NCI-H748 (cell line): ENCODE measurements around the gene ARSG.
"Not testable (repeated sequence)": the region's sequence is repeated elsewhere in the genome, so short reads cannot be mapped to it uniquely, and the experiment has no call there.

ENCODE experiments used
- DNase-seq: peaks from one replicate; lab custom pipeline; 2025; ENCODE audit not compliant: unreplicated experiment; lab: John Stamatoyannopoulos, UW

ARSG gene

GRCh38 chr17:68302666-68303065 lies 11.4 kb downstream of the ARSG start:
- no peak for DNase-seq

- DNase-seq, result no peak
Measured at GRCh38 chr17:68304706-68305105, 13.4 kb downstream of the ARSG start.

DNA sequence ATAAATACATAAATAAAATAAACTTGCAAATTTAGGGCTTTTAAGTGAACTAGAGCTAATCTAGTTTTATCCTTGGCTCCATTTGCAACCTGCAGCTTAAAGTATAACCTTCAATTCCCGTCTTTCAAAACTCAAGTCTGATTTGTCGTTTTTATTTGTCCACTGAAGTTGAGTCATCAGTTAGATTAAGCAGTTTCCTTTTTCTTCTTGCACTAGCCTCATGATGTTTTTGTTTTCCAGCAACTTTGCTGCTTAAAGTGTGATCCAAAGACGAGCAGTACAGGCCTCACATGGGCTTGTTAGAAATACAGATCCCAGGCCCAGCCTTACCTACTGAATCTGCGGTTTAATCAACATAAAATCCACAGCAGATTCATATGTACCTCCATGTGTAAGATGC lies 13.8 kb downstream of the ARSG start:
- DNase-seq, result no peak

- DNase-seq, result no peak
Measured at GRCh38 chr17:68306819-68307218, 15.5 kb downstream of the ARSG start.

DNA sequence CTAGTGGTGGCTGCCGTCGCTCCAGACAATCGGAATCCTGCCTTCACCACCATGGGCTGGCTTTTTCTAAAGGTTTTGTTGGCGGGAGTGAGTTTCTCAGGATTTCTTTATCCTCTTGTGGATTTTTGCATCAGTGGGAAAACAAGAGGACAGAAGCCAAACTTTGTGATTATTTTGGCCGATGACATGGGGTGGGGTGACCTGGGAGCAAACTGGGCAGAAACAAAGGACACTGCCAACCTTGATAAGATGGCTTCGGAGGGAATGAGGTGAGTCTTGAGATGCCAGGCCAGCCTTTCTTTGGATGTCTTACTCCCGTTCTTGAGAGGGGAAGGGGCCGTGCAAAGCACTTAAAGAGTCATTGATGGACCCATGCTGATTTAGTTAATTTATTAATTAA lies 16.1 kb downstream of the ARSG start:
- no peak for DNase-seq

DNA sequence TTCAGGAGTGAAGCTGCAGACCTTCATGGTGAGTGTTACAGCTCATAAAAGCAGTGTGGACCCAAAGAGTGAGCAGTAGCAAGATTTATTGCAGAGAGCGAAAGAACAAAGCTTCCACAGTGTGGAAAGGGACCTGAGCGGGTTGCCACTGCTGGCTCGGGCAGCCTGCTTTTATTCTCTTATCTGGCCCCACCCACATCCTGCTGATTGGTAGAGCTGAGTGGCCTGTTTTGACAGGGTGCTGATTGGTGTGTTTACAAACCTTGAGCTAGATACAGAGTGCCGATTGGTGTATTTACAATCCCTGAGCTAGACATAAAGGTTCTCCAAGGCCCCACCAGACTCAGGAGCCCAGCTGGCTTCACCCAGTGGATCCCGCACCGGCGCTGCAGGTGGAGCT lies 17.2 kb downstream of the ARSG start:
- DNase-seq, result not testable (repeated sequence)

DNA sequence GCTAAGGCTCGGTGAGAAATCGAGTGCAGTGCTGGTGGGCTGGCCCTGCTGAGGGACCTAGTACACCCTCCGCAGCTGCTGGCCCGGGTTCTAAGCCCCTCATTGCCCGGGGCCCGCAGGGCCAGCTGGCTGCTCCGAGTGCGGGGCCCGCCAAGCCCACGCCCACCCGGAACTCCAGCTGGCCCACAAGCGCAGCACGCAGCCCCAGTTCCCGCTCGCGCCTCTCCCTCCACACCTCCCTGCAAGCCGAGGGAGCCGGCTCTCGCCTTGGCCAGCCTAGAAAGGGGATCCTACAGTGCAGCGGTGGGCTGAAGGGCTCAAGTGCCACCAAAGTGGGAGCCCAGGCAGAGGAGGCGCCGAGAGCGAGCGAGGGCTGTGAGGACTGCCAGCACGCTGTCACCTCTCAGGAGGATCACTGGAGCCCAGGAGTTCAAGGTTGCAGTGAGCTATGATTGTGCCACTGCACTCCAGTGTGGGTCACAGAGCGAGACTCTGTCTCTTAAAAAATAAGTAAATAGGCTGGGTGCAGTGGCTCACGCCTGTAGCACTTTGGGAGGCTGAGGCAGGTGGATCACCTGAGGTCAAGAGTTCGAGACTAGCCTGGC lies 17.9 kb downstream of the ARSG start:
- not testable (repeated sequence) for DNase-seq

DNA sequence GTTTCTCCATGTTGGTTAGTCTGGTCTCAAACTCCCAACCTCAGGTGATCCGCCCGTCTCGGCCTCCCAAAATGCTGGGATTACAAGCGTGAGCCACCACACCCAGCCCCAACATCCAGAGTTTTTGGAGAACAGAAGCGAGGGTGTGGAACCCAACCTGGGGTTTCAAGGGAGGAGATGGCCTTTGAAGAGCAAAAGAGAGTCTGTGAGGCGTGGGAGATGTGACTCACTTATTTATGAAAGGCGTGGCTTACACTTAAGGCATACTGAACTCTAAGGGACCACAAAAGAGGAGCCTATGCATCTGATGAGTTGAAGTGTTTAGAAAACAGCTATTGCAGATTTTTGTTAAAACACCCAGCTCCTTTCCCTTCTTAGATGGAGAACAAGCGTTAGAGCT lies 18.9 kb downstream of the ARSG start:
- no peak for DNase-seq

- DNase-seq, result no peak
Measured at GRCh38 chr17:68314916-68315535, 23.7 kb downstream of the ARSG start.

DNA sequence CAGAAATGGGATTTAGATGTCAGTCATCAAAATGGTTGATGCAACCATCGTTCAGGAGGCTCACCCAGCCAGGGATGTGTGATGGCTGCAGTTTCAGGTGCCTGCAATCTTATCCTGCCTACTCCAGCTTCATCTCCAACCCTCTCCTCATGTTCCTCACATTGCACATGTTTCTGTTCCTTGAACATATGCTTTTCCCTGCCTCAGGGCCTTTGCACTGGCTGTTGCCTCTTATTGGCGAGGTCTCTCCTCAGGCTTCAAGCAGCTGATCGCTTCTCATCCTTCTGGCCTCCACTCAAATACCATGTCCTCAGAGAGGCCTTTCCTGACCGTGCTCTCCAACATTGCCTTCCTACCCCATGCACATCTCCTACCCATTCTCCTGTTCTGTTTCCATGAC lies 24.6 kb downstream of the ARSG start:
- no peak for DNase-seq

DNA sequence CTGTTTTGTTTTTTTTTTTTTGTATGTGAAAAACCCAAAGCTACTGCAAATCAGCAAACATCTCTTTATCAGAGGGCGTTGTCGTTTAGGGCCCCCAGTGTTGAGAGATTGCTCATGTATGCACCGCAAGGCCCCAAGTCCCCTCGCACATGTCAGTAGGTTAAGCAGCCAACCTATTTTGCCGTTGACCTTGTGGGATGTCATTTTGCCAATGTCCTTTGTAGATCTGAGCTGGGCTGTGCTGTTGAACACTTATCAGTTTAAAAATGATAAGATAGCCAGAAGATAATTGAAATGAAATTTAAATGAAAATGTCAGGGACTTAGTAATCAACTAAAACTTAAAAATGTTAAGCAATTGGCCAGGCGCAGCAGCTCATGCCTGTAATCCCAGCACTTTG lies 26.2 kb downstream of the ARSG start:
- DNase-seq, result no peak

DNA sequence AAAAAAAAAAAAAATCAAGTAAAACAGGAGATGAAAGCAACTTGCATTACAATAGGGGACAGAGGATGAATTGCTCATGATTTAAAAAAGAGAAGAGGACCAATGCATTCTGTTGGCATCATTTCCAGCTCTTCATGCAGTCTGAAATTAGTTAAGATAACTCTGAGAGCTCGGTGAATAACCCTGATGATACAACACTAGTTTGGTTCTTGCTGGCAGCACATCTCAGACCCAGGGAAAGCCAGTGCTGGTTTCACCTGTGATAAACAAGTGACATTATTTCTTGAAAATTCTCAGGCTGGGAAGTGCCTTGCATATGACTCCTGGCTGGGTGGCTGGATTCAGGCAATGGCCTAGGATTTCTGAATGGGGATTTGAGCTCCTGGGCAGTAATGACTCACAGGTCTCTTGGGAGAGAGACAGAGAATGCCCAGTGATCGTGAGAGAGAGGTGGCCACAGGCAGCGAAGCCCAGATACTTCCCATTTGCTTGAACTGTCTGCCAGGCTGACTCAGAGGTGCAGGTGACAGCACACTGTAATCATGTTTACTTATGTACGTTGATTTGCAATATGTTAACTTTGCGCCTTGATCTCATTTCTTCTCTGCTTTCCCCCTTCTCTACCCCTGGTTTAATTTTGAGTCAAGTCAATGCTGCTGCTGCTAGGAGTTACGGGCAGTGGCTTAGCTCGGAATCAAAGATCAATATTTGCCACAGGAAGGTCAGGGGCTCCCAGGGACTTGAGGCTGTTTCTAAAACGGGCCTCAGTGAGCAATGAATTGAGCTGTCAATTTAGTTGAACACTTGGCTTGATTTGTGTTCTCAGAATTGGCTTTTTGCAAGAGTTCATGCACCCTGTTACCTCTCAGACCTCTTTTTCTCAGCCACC lies 27.1 kb downstream of the ARSG start:
- no peak for DNase-seq

- no peak for DNase-seq
Measured at GRCh38 chr17:68319410-68320162, 28.3 kb downstream of the ARSG start.

DNA sequence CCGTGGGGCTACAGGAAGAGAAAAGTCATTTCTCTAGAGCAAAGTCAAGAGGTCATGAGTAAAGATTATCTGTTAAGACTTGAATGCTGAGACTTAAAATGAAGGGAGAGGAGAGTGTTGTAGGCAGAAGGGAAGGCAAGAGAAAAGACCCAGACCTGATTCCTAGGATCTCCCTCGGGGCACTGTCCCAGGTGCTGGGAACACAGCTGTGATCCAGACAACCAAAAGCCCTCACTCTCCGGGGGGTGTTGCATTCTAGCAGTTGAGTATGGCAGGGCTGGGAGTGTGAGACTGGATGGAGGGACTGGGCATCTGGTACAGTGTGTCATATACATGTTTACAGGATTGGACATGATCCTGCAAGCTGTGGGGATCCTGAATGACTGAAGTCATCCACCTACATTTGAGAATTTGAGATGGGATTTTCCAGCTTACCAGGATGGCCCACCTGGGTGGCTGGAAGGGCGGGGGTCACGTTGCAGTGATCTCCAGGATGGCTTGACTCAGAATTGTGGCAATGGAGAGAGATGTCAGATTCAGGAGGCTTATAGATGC lies 29.1 kb downstream of the ARSG start:
- DNase-seq, result no peak

- no peak for DNase-seq
Measured at GRCh38 chr17:68320943-68321555, 29.8 kb downstream of the ARSG start.

GRCh38 chr17:68321556-68321954 lies 30.3 kb downstream of the ARSG start:
- no peak for DNase-seq

DNA sequence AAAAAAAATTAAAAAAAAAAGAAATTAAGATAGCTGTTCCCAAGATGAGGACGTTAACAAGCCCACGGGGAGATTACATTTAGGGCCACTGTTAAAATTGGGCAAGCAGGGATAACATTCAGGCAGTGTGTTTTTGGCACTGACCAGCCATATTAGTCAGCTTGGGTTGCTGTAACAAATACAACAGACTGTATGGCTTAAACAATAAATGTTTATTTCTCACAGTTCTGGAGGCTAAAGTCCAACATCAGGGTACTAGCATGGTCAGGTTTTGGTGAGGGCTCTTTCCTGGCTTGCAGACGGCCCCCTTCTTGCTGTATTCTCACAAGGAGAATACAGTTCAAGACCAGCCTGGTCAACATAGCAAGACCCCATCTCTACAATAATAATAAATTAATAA lies 31.3 kb downstream of the ARSG start:
- DNase-seq, result no peak

- DNase-seq, result no peak
Measured at GRCh38 chr17:68324114-68324513, 32.8 kb downstream of the ARSG start.

DNA sequence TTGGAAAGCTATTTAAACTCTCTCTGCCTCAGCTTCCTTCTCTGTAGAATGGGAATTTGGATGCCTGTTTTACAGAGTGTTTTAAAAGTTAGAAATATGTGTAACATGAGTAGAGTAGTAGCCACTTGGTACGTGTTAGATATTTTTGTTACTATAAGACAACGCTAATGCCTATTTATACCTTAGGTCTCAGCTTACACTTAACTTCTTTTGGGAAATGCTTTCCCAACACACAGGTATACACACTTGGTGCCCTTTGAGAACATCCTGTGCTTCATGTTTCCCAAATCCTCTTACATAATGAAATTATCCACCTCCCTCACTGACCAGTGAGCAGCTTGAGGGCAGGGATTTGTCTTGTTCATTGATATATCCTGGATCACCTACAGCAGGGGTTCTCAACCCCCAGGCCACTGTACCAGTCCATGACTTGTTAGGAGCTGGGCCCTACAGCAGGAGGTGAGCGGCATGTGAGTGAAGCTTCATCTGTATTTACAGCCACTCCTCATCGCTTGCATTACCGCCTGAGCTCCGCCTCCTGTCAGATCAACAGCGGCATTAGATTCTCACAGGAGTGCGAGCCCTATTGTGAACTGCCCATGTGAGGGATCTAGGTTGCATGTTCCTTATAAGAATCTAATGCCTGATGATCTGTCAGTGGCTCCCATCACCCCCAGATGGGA lies 33.5 kb downstream of the ARSG start:
- no peak for DNase-seq

DNA sequence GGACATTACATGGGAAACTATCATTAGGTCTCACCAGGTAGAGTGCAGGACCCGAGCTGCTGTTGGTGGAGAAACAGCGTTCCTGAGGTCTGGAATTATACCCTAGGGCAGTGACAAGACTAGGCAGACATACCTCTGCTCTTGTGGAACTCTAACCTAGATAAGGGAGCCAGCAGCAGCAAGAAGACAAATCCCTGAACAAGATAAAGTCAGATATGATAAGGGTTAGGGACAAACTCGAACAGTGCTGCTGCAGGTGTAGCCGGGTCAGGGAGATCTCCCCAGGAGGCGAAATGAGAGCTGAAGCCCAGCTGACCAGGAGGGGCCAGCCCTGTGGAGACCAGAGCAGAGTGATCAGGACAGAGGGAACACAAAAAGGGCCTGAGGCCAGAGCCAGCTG lies 34.7 kb downstream of the ARSG start:
- DNase-seq, result no peak
